Endothelial cell of umbilical vein (primary cell): Measurements from ENCODE around the gene PALB2. TPM values are rescaled to one million over a fixed set of nuclear protein-coding genes. Genes with fewer than 3 reads are reported as not detected.

Source experiments
- BruUV-seq: library from RNA; stranded (reverse); fragments of 400-500 nt; replicated peaks from 2 replicates; lab custom pipeline; 2021; lab: Mats Ljungman, UMichigan
- CTCF ChIA-PET: fragments of 300-600, 350-600 bp; sonication (Branson Sonifier 250); formaldehyde crosslinking; loops from one replicate; lab custom pipeline; 2021; ENCODE audit warnings: antibody characterized with exemption, inconsistent platforms; lab: Charles Lee
- POLR2A ChIA-PET: fragments of 300-600, 350-600 bp; sonication (Branson Sonifier 250); formaldehyde crosslinking; loops from one replicate; lab custom pipeline; 2021; ENCODE audit warnings: antibody characterized with exemption, inconsistent platforms; lab: Charles Lee
- DNase-seq: peaks from one replicate; pipeline ENCODE4 v3.0.0-alpha.2; 2011; ENCODE audit warnings: low read depth, low spot score
- FAIRE-seq: peaks from 2 replicates; lab custom pipeline; 2011; peaks lifted over from hg19 to GRCh38; lab: Jason Lieb, UNC
- H2AFZ ChIP-seq: 2 replicates; pipeline ENCODE4 v1.6.0; 2012; ENCODE audit warnings: low read depth, low read length, control low read depth, inconsistent platforms
- H3K27ac ChIP-seq: 2 replicates; pipeline ENCODE4 v1.5.1; 2011; ENCODE audit warnings: low read depth, mild to moderate bottlenecking, control low read depth, low read length, moderate library complexity; ENCODE audit not compliant: insufficient read depth
- H3K27me3 ChIP-seq, 2 experiments: 2 replicates each; pipeline versions ENCODE4 v1.6.0 to v1.6.1; 2011; ENCODE audit warnings: low read length in 2 of 2, mixed read lengths in 1 of 2; ENCODE audit not compliant: control insufficient read depth in 2 of 2, insufficient read depth in 2 of 2
- H3K36me3 ChIP-seq, 2 experiments: 2 replicates in 1 of 2; 3 replicates in 1 of 2; pipeline ENCODE4 v1.5.1; 2011; ENCODE audit warnings: low read length in 2 of 2, mild to moderate bottlenecking in 1 of 2, moderate library complexity in 1 of 2; ENCODE audit not compliant: control insufficient read depth in 2 of 2, insufficient read depth in 2 of 2; ENCODE audit errors: extremely low read depth in 1 of 2
- H3K4me1 ChIP-seq: 3 replicates; pipeline ENCODE4 v1.5.1; 2011; ENCODE audit warnings: mild to moderate bottlenecking, low read length; ENCODE audit not compliant: control insufficient read depth, insufficient read depth; ENCODE audit errors: extremely low read depth
- H3K4me2 ChIP-seq: 2 replicates; pipeline ENCODE4 v1.6.1; 2011; ENCODE audit warnings: low read length, control low read depth, mixed read lengths; ENCODE audit not compliant: insufficient read depth
- H3K4me3 ChIP-seq, 3 experiments: fragments of 200-600 bp in 1 of 3; sonication (generic), shearing (Covaris generic) in 1 of 3; replicated peaks in 1 of 3; 2 replicates each; pipeline ENCODE4 v1.5.1; 2011 to 2016; ENCODE audit warnings: control low read depth in 3 of 3, low read length in 3 of 3, mild to moderate bottlenecking in 2 of 3, inconsistent platforms in 1 of 3, low read depth in 1 of 3, moderate library complexity in 1 of 3; ENCODE audit not compliant: insufficient read depth in 1 of 3
- H3K79me2 ChIP-seq: 2 replicates; pipeline ENCODE4 v1.6.0; 2012; ENCODE audit warnings: low read length, inconsistent platforms; ENCODE audit not compliant: control insufficient read depth, insufficient read depth
- H3K9ac ChIP-seq: replicated peaks from 2 replicates; pipeline ENCODE3; 2011; ENCODE audit warnings: low read length, control low read depth; ENCODE audit not compliant: insufficient read depth; ENCODE audit errors: extremely low read depth
- H3K9me1 ChIP-seq: replicated peaks from 3 replicates; pipeline ENCODE4 v1.6.0; 2011; ENCODE audit warnings: mild to moderate bottlenecking, low read length; ENCODE audit not compliant: control insufficient read depth, insufficient read depth; ENCODE audit errors: extremely low read depth
- H3K9me3 ChIP-seq: replicated peaks from 2 replicates; pipeline ENCODE4 v1.5.1; 2012; ENCODE audit warnings: low read length, inconsistent platforms; ENCODE audit not compliant: control insufficient read depth, insufficient read depth
- H4K20me1 ChIP-seq: replicated peaks from 2 replicates; pipeline ENCODE3; 2011; ENCODE audit warnings: mild to moderate bottlenecking, low read length; ENCODE audit not compliant: control insufficient read depth, insufficient read depth; ENCODE audit errors: extremely low read depth
- CTCF ChIP-seq, 2 donors: IDR thresholded peaks; 1 replicate in 1 of 2; 2 replicates in 1 of 2; pipeline ENCODE4 v1.5.1; 2011; ENCODE audit warnings: low read length in 2 of 2, mild to moderate bottlenecking in 2 of 2, moderate library complexity in 2 of 2, control low read depth in 1 of 2, inconsistent platforms in 1 of 2, low read depth in 1 of 2; ENCODE audit not compliant: insufficient read depth in 1 of 2; ENCODE audit errors: extremely low read depth in 1 of 2
- FOS ChIP-seq: IDR thresholded peaks from 2 replicates; pipeline ENCODE4 v1.6.1; 2011; ENCODE audit warnings: mild to moderate bottlenecking, low read length, moderate library complexity, borderline replicate concordance; ENCODE audit not compliant: insufficient read depth
- JUN ChIP-seq: IDR thresholded peaks from 2 replicates; pipeline ENCODE4 v1.6.1; 2011; ENCODE audit warnings: borderline replicate concordance, low read depth; ENCODE audit not compliant: insufficient read length, insufficient read depth
- MAX ChIP-seq: IDR thresholded peaks from 2 replicates; pipeline ENCODE4 v1.6.1; 2011; ENCODE audit not compliant: insufficient read depth, insufficient read length
- MYC ChIP-seq: IDR thresholded peaks from one replicate; pipeline ENCODE4 v1.6.1; 2011; ENCODE audit warnings: mild to moderate bottlenecking, low read depth, low read length
- POLR2A ChIP-seq: IDR thresholded peaks from 2 replicates; pipeline ENCODE4 v1.6.1; 2012; ENCODE audit warnings: low read depth, mild to moderate bottlenecking, control low read depth, low read length
- POLR2AphosphoS5 ChIP-seq: IDR thresholded peaks from 2 replicates; pipeline ENCODE4 v1.6.1; 2012; ENCODE audit warnings: low read depth, mild to moderate bottlenecking, control low read depth, low read length, moderate library complexity; ENCODE audit not compliant: insufficient read depth
- dilution Hi-C: fragments of 300-500 bp; cut with MboI; formaldehyde crosslinking; loops from one replicate; pipeline ENCODE4 v1.15.0; 2019; ENCODE audit warnings: low sequenced_read_pairs; ENCODE audit not compliant: extremely low pct_ligation_motif_present
- intact Hi-C: fragments of 100-400 bp; cut with micrococcal nuclease; formaldehyde crosslinking; loops from one replicate; pipeline ENCODE4 v1.10.0; 2022
- polyA plus RNA-seq, 4 experiments: library from polyadenylated mRNA; depleted of rRNA in 3 of 4; stranded (reverse) in 3 of 4; unstranded in 1 of 4; fragments of >200 nt; gene quantifications; 2 replicates each; pipeline versions ENCODE4 v1.2.1 to v1.2.3, GENCODE V29; 2011 to 2012; ENCODE audit warnings: missing spikeins in 1 of 4
- total RNA-seq: library from RNA; stranded (reverse); gene quantifications from 2 replicates; pipeline ENCODE4 v1.2.3, GENCODE V29; 2021

PALB2 gene
- total and polyA plus RNA-seq, 2 donors (not counting 3 experiments of a cell fraction or from before 2014, with no cell fraction given) = 5.1 to 15.6 TPM

GRCh38 chr16:23595951-23596720 is 45.0 kb downstream of the PALB2 start, which contains the start of gene NDUFAB1:
Gene NDUFAB1, minus strand, starts transcription at chr16:23596316. Its CDS starts 26 bp downstream, at chr16:23596290.
- Histone ChIP-seq H3K9me3 (no peaks in the 10 kb centered on the region), H3K4me3 (peak within 1 kb of the TSS; percentile 77 to 89 (median 87)), H4K20me1 (no peaks in the 10 kb centered on the region), H3K9ac (peak within 1 kb of the TSS; percentile 81), H3K4me2 (peak within 1 kb of the TSS; percentile 75), H3K36me3 (peaks cover 5 to 14% of the 10 kb centered on the region in 2 experiments), H3K27me3 (no peaks in the 10 kb centered on the region), H3K79me2 (peaks cover 47% of the 10 kb centered on the region), H3K27ac (peak within 1 kb of the TSS; percentile 59), H3K4me1 (peaks cover 7% of the 10 kb centered on the region), H3K9me1 (no peaks in the 10 kb centered on the region), H2AFZ (peak within 1 kb of the TSS; percentile 80)
- peak; percentile 90 for DNase-seq
- no peak for TF ChIP-seq FOS
- TF ChIP-seq CTCF (IDR thresholded peaks at IDR 0.05; ENCODE audit: extremely low read depth in 1 of 2, insufficient read depth in 1 of 2, low read depth in 1 of 2, low read length in 2 of 2) = peak; percentile 91 to 99
- TF ChIP-seq POLR2AphosphoS5 = peak; percentile 94
- peak; percentile 47 for TF ChIP-seq MYC
- TF ChIP-seq POLR2A = peak; percentile 83
- TF ChIP-seq MAX = peak; percentile 62
- TF ChIP-seq JUN = no peak
- ChIA-PET CTCF (interaction anchor here (0.7 to 1.5 kb wide), 13 partner anchors 11 to 92 kb away, joined by 3 to 12 read pairs (median 3); partner anchors contain the start of genes DCTN5, EARS2, PALB2 and UBFD1), POLR2A (no interaction called here)
- BruUV-seq = no TSS peak
- peak; percentile 85 for FAIRE-seq
- dilution Hi-C loops = no loop called here
- intact Hi-C loops = loop anchor here (1.0 kb wide), 3 partner anchors 12 to 45 kb away; partner anchors contain the start of genes DCTN5, EARS2, PALB2 and UBFD1
